Breast epithelium (tissue), 4 donors: ENCODE measurements around the gene SYVN1. TPM values are rescaled to one million over a fixed set of nuclear protein-coding genes. Genes with fewer than 3 reads are reported as not detected.

Experiments used
- DNase-seq, 2 donors: peaks; one replicate each; pipeline ENCODE4 v3.0.0-alpha.2; 2019; ENCODE audit warnings: low spot score in 2 of 2
- H3K27ac ChIP-seq, 2 donors: fragments of 200-600 bp; sonication (generic) in 1 of 2; one replicate each; pipeline ENCODE4 v1.5.1; 2016 to 2019; ENCODE audit warnings: mild to moderate bottlenecking in 1 of 2
- H3K27me3 ChIP-seq, 2 donors: fragments of 200-600 bp; sonication (generic) in 1 of 2; one replicate each; pipeline versions ENCODE4 v1.5.1 to v1.6.0; 2017 to 2019; ENCODE audit warnings: control low read depth in 1 of 2, mild to moderate bottlenecking in 1 of 2
- H3K36me3 ChIP-seq: fragments of 200-600 bp; one replicate; pipeline ENCODE4 v1.5.1; 2019
- H3K4me1 ChIP-seq, 2 donors: fragments of 200-600 bp; sonication (generic); one replicate each; pipeline ENCODE4 v1.5.1; 2016 to 2019; ENCODE audit warnings: control low read depth in 1 of 2
- H3K4me3 ChIP-seq, 3 donors: fragments of 200-600 bp; sonication (generic); 1 replicate in 2 of 3; 2 replicates in 1 of 3; pipeline ENCODE4 v1.5.1; 2016 to 2019; ENCODE audit warnings: mild to moderate bottlenecking in 3 of 3, moderate library complexity in 2 of 3
- H3K9me3 ChIP-seq, 2 donors: fragments of 200-600 bp; sonication (generic) in 1 of 2; one replicate each; pipeline ENCODE4 v1.5.1; 2016 to 2019; ENCODE audit warnings: control low read depth in 1 of 2
- CTCF ChIP-seq, 3 donors: fragments of 450-650 bp; IDR thresholded peaks; one replicate each; pipeline ENCODE4 v1.5.1; 2016 to 2017; ENCODE audit warnings: antibody characterized with exemption in 3 of 3, mild to moderate bottlenecking in 3 of 3, moderate library complexity in 3 of 3
- POLR2A ChIP-seq: fragments of 450-650 bp; IDR thresholded peaks from one replicate; pipeline ENCODE4 v1.6.1; 2016; ENCODE audit warnings: antibody characterized with exemption, mild to moderate bottlenecking, moderate library complexity
- POLR2AphosphoS5 ChIP-seq, 3 donors: sonication (generic); formaldehyde crosslinking; IDR thresholded peaks; one replicate each; pipeline ENCODE4 v1.6.1; 2017; ENCODE audit warnings: antibody characterized with exemption in 3 of 3
- intact Hi-C: fragments of 100-400 bp; cut with DNase I; formaldehyde crosslinking; loops from one replicate; pipeline ENCODE4 v1.15.1; 2023; ENCODE audit warnings: low total_unique reads
- total RNA-seq, 3 donors: library from RNA; depleted of rRNA; stranded (reverse); fragments of >200 nt; gene quantifications; one replicate each; pipeline ENCODE4 v1.1.0, GENCODE V29; 2016

The SYVN1 gene
- total RNA-seq, 3 donors from 2014 or later = 25.8 to 31.7 (median 27.2) TPM

DNA sequence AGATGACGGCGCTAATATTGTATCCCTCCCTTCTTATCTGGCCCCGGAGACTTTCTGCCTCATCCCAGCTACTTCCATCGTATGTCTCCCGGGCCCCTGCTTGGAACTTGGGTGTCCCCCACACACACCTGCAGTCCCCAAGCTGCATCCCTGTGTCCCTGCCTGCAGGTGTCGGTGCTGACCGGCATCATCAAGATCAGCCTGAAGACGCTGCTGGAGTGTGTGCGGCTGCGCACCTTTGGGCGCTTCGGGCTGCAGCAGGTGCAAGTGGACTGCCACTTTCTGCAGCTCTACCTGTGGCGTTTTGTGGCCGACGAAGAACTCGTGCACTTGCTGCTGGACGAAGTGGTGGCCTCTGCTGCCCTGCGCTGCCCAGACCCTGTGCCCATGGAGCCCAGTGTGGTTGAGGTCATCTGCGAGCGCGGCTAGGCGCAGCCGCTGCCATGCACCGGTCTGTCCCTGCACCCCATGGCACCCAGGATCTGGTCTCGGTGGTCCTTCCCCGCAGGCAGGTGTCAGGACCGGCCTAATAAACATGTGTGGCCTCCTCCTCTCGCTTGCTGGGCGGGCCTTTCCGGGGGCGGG, 23.1 kb downstream of the SYVN1 start:
- H3K27ac ChIP-seq = peak overlapping the region in 1 of 2 donors; percentile 68
- intact Hi-C loops = no loop called here
- peaks cover 6 to 12% of the 10 kb centered on the region in 2 donors for H3K4me1 ChIP-seq
- no peak for DNase-seq
- H3K9me3 ChIP-seq = no peaks in the 10 kb centered on the region
- TF ChIP-seq POLR2A (no peak), CTCF (IDR thresholded peaks at IDR 0.05) (no peak), POLR2AphosphoS5 (IDR thresholded peaks at IDR 0.05) (no peak)
- no peaks in the 10 kb centered on the region for H3K27me3 ChIP-seq
- H3K4me3 ChIP-seq = peak overlapping the region in 2 of 3 donors; percentile 51 to 57
- H3K36me3 ChIP-seq = peaks cover 5% of the 10 kb centered on the region

DNA sequence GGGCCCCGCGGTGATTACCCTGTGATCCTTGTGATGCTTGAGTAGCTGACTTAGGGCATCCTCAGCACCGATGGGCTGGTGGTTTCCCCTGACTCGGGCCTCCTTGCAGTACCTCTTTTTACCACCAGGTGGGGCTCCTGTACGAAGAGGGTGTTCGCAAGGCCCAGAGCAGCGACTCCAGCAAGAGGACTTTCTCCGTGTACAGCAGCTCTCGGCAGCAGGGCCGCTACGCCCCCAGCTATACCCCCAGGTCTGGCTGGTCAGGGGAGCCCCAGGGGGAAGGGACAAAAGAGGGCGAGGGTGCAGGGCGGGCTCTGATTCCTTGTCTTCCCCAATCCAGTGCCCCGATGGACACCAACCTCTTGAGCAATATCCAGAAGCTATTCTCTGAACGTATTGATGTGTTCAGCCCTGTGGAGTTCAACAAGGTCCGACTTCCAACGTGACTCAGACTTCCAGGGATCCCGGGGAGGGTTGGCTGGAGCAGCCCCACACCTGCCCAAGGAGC, 23.9 kb downstream of the SYVN1 start:
- Histone ChIP-seq H3K9me3 (no peaks in the 10 kb centered on the region), H3K4me3 (no peak overlapping the region), H3K27ac (peak overlapping the region; percentile 13 to 68), H3K27me3 (no peaks in the 10 kb centered on the region), H3K36me3 (peaks cover 5% of the 10 kb centered on the region), H3K4me1 (peaks cover 6 to 10% of the 10 kb centered on the region in 2 donors)
- TF ChIP-seq POLR2AphosphoS5 (IDR thresholded peaks at IDR 0.05) (no peak), CTCF (IDR thresholded peaks at IDR 0.05) (peak; percentile 98 to 100 (median 98))
- DNase-seq = peak; percentile 80 to 92
- intact Hi-C loops = no loop called here

DNA sequence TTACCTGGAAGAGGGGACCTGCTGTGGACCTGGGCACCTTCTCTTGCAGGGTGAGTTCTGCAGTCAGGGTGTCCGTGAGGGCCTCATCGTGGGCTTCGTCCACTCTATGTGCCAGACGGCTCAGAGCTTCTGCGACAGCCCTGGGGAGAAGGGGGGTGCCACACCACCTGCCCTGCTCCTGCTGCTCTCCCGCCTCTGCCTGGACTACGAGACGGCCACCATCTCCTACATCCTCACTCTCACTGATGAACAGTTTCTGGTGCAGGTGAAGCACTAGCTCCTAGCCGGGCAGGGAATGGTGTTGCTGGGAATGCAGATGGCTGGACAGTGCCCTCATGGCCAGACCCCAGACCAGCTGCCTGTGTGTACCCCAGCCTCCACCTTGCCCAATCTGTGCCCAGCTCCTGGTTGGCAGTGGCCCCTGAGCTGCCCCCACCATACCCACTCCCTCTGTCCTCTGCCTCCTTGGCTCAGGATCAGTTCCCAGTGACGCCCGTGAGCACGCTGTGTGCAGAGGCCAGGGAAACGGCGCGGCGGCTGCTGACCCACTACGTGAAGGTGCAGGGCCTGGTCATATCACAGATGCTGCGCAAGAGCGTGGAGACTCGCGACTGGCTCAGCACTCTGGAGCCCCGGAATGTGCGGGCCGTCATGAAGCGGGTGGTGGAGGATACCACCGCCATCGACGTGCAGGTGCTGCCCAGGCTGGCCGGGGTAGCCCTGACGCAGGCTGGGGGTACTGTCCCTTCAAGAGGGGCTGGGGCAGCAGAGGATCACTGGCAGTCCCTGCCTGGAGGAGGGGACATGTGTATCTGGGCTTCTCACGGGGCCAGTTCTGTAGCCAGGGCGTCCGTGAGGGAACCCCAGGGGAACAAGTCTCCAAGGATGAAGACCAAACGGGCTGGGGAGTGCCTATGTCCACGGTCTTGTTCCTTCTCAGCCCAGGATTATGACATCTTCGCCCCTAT, 24.8 kb downstream of the SYVN1 start:
- H3K4me3 ChIP-seq = no peak overlapping the region
- no peaks in the 10 kb centered on the region for H3K9me3 ChIP-seq
- intact Hi-C loops = no loop called here
- no peaks in the 10 kb centered on the region for H3K27me3 ChIP-seq
- H3K36me3 ChIP-seq = peaks cover 5% of the 10 kb centered on the region
- H3K27ac ChIP-seq = peak overlapping the region in 1 of 2 donors; percentile 68
- TF ChIP-seq POLR2AphosphoS5 (IDR thresholded peaks at IDR 0.05) (no peak), CTCF (IDR thresholded peaks at IDR 0.05) (no peak), POLR2A (no peak)
- no peak for DNase-seq
- peaks cover 6 to 13% of the 10 kb centered on the region in 2 donors for H3K4me1 ChIP-seq

DNA sequence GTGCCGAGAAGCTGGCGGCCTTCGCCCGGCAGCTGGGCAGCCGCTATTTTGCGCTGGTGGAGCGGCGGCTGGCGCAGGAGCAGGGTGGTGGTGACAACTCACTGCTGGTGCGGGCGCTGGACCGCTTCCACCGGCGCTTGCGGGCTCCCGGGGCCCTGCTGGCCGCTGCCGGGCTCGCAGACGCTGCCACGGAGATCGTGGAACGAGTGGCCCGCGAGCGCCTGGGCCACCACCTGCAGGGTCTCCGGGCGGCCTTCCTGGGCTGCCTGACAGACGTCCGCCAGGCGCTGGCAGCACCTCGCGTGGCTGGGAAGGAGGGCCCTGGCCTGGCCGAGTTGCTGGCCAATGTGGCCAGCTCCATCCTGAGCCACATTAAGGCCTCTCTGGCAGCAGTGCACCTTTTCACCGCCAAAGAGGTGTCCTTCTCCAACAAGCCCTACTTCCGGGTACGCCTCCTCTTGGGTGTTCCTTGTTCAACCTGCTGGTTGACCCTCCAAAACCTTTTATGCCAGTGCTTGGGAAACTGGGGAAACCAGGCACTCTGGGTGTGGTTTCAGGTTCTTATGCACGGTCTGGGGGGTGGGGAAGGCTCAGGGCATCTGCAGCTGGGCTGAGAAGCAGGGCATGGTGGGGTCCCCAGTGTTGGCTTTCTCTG, 25.7 kb downstream of the SYVN1 start:
- Histone ChIP-seq H3K4me1 (peaks cover 6 to 15% of the 10 kb centered on the region in 2 donors), H3K36me3 (peaks cover 5% of the 10 kb centered on the region), H3K4me3 (no peak overlapping the region), H3K9me3 (no peaks in the 10 kb centered on the region), H3K27me3 (no peaks in the 10 kb centered on the region), H3K27ac (peak overlapping the region; percentile 38 to 54)
- intact Hi-C loops = no loop called here
- no peak for TF ChIP-seq CTCF (IDR thresholded peaks at IDR 0.05)
- peak in 1 of 3 donors; percentile 41 for TF ChIP-seq POLR2AphosphoS5 (IDR thresholded peaks at IDR 0.05)
- TF ChIP-seq POLR2A = no peak
- DNase-seq = peak in 1 of 2 donors; percentile 52
